T-helper 17 cell (primary cell): ENCODE measurements around the gene ANKRD34A. TPM values are rescaled to one million over a fixed set of nuclear protein-coding genes. Genes with fewer than 3 reads are reported as not detected.

ENCODE experiments used
- ATAC-seq: fragments of 150-1000 bp; cut with Tn5 transposase; 2 replicates; pipeline ENCODE4 v1.10.0; 2021; ENCODE audit warnings: mild to moderate bottlenecking, moderate library complexity
- DNase-seq, 3 donors: peaks; one replicate each; pipeline versions ENCODE4 v3.0.0 to v3.0.0-alpha.2; 2020 to 2021
- H3K9me3 ChIP-seq: one replicate; pipeline ENCODE4 v1.7.0; 2013; ENCODE audit warnings: low read length, mild to moderate bottlenecking; ENCODE audit not compliant: control insufficient read depth, poor library complexity, severe bottlenecking
- H3K27ac Mint-ChIP-seq: one replicate; pipeline ENCODE4 v1.8.0; 2022; ENCODE audit warnings: mild to moderate bottlenecking, moderate library complexity, mixed read lengths
- H3K27me3 Mint-ChIP-seq: one replicate; pipeline ENCODE4 v1.8.0; 2022; ENCODE audit warnings: mixed read lengths
- H3K36me3 Mint-ChIP-seq: one replicate; pipeline ENCODE4 v1.8.0; 2022; ENCODE audit warnings: low read depth, mixed read lengths
- H3K4me1 Mint-ChIP-seq: one replicate; pipeline ENCODE4 v1.8.0; 2022; ENCODE audit warnings: mild to moderate bottlenecking, mixed read lengths
- H3K4me3 Mint-ChIP-seq: one replicate; pipeline ENCODE4 v1.8.0; 2022; ENCODE audit warnings: mild to moderate bottlenecking, moderate library complexity, mixed read lengths
- total RNA-seq, 4 donors: library from RNA in 2 of 4; stranded (reverse) in 2 of 4; gene quantifications; one replicate each; pipeline ENCODE4 v1.2.3 and lab custom pipeline; 2022 to 2026

Gene ANKRD34A
- total RNA-seq, 2 donors from 2014 or later: 0.70 to 1.7 TPM

GRCh38 chr1:145985129-145985501 is 20.7 kb upstream of the ANKRD34A start:
- Mint-ChIP-seq H3K4me3 (peak overlapping the region; percentile 61), H3K36me3 (no peaks in the 10 kb centered on the region), H3K27me3 (no peaks in the 10 kb centered on the region), H3K4me1 (peaks cover 60% of the 10 kb centered on the region), H3K27ac (no peak overlapping the region)
- DNase-seq (no peak), ATAC-seq (no peak)
- H3K9me3 ChIP-seq: no peaks in the 10 kb centered on the region

GRCh38 chr1:145983960-145984830 is 19.8 kb upstream of the ANKRD34A start:
- H3K27me3 Mint-ChIP-seq: no peaks in the 10 kb centered on the region
- ATAC-seq: peak; percentile 35
- no peak overlapping the region for H3K27ac Mint-ChIP-seq
- peak overlapping the region; percentile 61 for H3K4me3 Mint-ChIP-seq
- no peaks in the 10 kb centered on the region for H3K36me3 Mint-ChIP-seq
- H3K4me1 Mint-ChIP-seq: peaks cover 58% of the 10 kb centered on the region
- DNase-seq: peak in 1 of 3 donors; percentile 32
- H3K9me3 ChIP-seq: no peaks in the 10 kb centered on the region

- peaks cover 51% of the 10 kb centered on the region for H3K4me1 Mint-ChIP-seq
- DNase-seq: no peak
- no peak overlapping the region for H3K27ac Mint-ChIP-seq
Observed at GRCh38 chr1:145983206-145983675, 18.9 kb upstream of the ANKRD34A start.

GRCh38 chr1:145982010-145982723 is 17.8 kb upstream of the ANKRD34A start:
- peak overlapping the region; percentile 39 for H3K4me3 Mint-ChIP-seq
- H3K27me3 Mint-ChIP-seq: no peaks in the 10 kb centered on the region
- peaks cover 48% of the 10 kb centered on the region for H3K4me1 Mint-ChIP-seq
- no peaks in the 10 kb centered on the region for H3K9me3 ChIP-seq
- DNase-seq (no peak), ATAC-seq (no peak)
- no peak overlapping the region for H3K27ac Mint-ChIP-seq
- H3K36me3 Mint-ChIP-seq: no peaks in the 10 kb centered on the region

More at GRCh38 chr1:145983206-145983675, 18.9 kb upstream of the ANKRD34A start:
- H3K36me3 Mint-ChIP-seq: no peaks in the 10 kb centered on the region
- H3K27me3 Mint-ChIP-seq: no peaks in the 10 kb centered on the region
- ATAC-seq: no peak
- H3K9me3 ChIP-seq: no peaks in the 10 kb centered on the region
- peak overlapping the region; percentile 68 for H3K4me3 Mint-ChIP-seq

GRCh38 chr1:145980457-145980994 is 16.2 kb upstream of the ANKRD34A start:
- DNase-seq (no peak), ATAC-seq (no peak)
- Mint-ChIP-seq H3K27ac (no peak overlapping the region), H3K27me3 (no peaks in the 10 kb centered on the region), H3K36me3 (no peaks in the 10 kb centered on the region), H3K4me1 (peaks cover 42% of the 10 kb centered on the region), H3K4me3 (no peak overlapping the region)
- no peaks in the 10 kb centered on the region for H3K9me3 ChIP-seq

- peak; percentile 65 for ATAC-seq
- no peaks in the 10 kb centered on the region for H3K9me3 ChIP-seq
- Mint-ChIP-seq H3K27ac (no peak overlapping the region), H3K27me3 (no peaks in the 10 kb centered on the region), H3K36me3 (no peaks in the 10 kb centered on the region), H3K4me3 (no peak overlapping the region), H3K4me1 (peaks cover 40% of the 10 kb centered on the region)
- DNase-seq: no peak
Observed at GRCh38 chr1:145979746-145980456, 15.5 kb upstream of the ANKRD34A start.

- ATAC-seq (peak; percentile 83), DNase-seq (peak; percentile 38 to 63 (median 46))
- Mint-ChIP-seq H3K4me1 (peaks cover 34% of the 10 kb centered on the region), H3K27me3 (no peaks in the 10 kb centered on the region), H3K36me3 (no peaks in the 10 kb centered on the region), H3K4me3 (no peak overlapping the region), H3K27ac (no peak overlapping the region)
- H3K9me3 ChIP-seq: no peaks in the 10 kb centered on the region
Observed at GRCh38 chr1:145978854-145979745, 14.7 kb upstream of the ANKRD34A start.

GRCh38 chr1:145978471-145978853 is 14.1 kb upstream of the ANKRD34A start:
- H3K27me3 Mint-ChIP-seq: no peaks in the 10 kb centered on the region
- DNase-seq (no peak), ATAC-seq (no peak)
- H3K36me3 Mint-ChIP-seq: no peaks in the 10 kb centered on the region
- H3K27ac Mint-ChIP-seq: no peak overlapping the region
- no peaks in the 10 kb centered on the region for H3K9me3 ChIP-seq
- peaks cover 28% of the 10 kb centered on the region for H3K4me1 Mint-ChIP-seq
- no peak overlapping the region for H3K4me3 Mint-ChIP-seq

- DNase-seq (peak; percentile 41 to 51 (median 50)), ATAC-seq (peak; percentile 35)
- Mint-ChIP-seq H3K36me3 (no peaks in the 10 kb centered on the region), H3K27ac (no peak overlapping the region), H3K4me1 (peaks cover 27% of the 10 kb centered on the region), H3K4me3 (no peak overlapping the region), H3K27me3 (no peaks in the 10 kb centered on the region)
- no peaks in the 10 kb centered on the region for H3K9me3 ChIP-seq
Observed at GRCh38 chr1:145977486-145978470, 13.4 kb upstream of the ANKRD34A start.

- Mint-ChIP-seq H3K36me3 (no peaks in the 10 kb centered on the region), H3K27ac (no peak overlapping the region), H3K27me3 (no peaks in the 10 kb centered on the region), H3K4me1 (peaks cover 20% of the 10 kb centered on the region), H3K4me3 (no peak overlapping the region)
- no peaks in the 10 kb centered on the region for H3K9me3 ChIP-seq
- ATAC-seq (no peak), DNase-seq (no peak)
Observed at GRCh38 chr1:145977016-145977415, 12.6 kb upstream of the ANKRD34A start.

- ATAC-seq (no peak), DNase-seq (no peak)
- Mint-ChIP-seq H3K4me3 (peak overlapping the region; percentile 25), H3K27ac (peak overlapping the region; percentile 21), H3K4me1 (peaks cover 15% of the 10 kb centered on the region), H3K27me3 (no peaks in the 10 kb centered on the region), H3K36me3 (peaks cover 2% of the 10 kb centered on the region)
- H3K9me3 ChIP-seq: no peaks in the 10 kb centered on the region
Observed at GRCh38 chr1:145975216-145975615, 10.8 kb upstream of the ANKRD34A start.
